HG02852 (cell line): Measurements from ENCODE around the gene RBM25.
"Not testable (repeated sequence)": the region's sequence is repeated elsewhere in the genome, so short reads cannot be mapped to it uniquely, and the experiment has no call there.

ENCODE experiments used
- ATAC-seq: cut with Tn5 transposase; IDR thresholded peaks from one replicate; pipeline ENCODE4 v1.9.1; 2021; ENCODE audit warnings: mild to moderate bottlenecking, moderate library complexity; ENCODE audit not compliant: unreplicated experiment

Gene RBM25

GRCh38 chr14:73168274-73168673 lies 109.9 kb downstream of the RBM25 start:
- no peak for ATAC-seq

GRCh38 chr14:73168691-73169090 lies 110.4 kb downstream of the RBM25 start:
- no peak for ATAC-seq

- not testable (repeated sequence) for ATAC-seq
Observed at GRCh38 chr14:73169855-73170254, 111.5 kb downstream of the RBM25 start.

GRCh38 chr14:73170686-73171085 lies 112.4 kb downstream of the RBM25 start:
- ATAC-seq: no peak

GRCh38 chr14:73172500-73172899 lies 114.2 kb downstream of the RBM25 start:
- ATAC-seq: no peak

GRCh38 chr14:73173092-73173735 lies 114.9 kb downstream of the RBM25 start:
- no peak for ATAC-seq
